GM19395 (cell line): ENCODE data around the gene MAFB.
A peak's percentile ranks its signal among the peaks of the same experiment; 100 is the strongest.
"Not testable (repeated sequence)": the region's sequence is repeated elsewhere in the genome, so short reads cannot be mapped to it uniquely, and the experiment has no call there.

ENCODE experiments used
- ATAC-seq: cut with Tn5 transposase; IDR thresholded peaks from one replicate; pipeline ENCODE4 v1.9.1; 2021; ENCODE audit warnings: mild to moderate bottlenecking, moderate library complexity; ENCODE audit not compliant: unreplicated experiment

MAFB gene

DNA sequence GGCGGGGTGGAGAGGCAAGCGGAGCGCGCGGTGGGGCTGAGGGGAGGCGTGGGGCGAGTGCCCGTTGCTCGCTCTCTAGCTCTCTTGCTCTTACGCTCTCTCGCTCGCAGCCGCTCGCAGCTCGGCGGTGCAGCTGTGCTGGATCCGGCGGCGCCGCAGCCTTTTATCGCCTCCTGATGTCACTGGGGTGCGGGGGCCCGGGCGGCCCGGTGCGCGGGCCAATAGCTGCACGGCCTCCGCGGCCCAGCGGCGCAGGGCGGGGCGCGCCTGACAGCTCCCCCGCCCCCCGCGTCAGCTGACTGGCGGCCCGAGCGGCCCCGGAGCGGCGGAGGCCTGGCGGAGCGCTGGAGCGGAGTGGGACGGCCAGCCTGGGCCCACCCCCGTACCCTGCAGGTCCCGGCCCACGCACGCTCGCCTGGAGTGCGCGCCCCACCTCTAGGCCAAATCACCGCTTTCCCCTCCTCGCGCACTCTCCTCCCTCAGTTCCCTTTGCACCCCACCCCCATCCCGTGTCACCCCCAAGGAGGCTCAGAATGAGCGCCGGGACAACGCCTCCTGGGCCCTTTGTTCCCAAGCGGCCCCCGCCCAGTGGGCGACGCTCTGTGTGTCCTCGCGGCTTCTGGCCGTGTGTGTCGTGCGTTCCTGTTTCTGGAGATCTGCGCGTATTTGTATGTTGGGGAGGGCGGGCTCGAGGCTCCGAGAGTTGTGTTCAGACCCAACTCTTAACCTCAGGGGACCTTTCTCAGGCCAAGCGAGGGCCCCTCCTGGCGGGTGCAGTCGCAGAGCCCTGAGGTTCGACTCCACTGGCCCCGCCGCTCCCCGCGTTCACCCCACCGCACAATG, at the start of gene MAFB:
TSS of gene MAFB (minus strand) at position 137 of the 843 bp plus-strand sequence. CDS start 386 bp downstream, outside the sequence.
- ATAC-seq: peak; percentile 25

DNA sequence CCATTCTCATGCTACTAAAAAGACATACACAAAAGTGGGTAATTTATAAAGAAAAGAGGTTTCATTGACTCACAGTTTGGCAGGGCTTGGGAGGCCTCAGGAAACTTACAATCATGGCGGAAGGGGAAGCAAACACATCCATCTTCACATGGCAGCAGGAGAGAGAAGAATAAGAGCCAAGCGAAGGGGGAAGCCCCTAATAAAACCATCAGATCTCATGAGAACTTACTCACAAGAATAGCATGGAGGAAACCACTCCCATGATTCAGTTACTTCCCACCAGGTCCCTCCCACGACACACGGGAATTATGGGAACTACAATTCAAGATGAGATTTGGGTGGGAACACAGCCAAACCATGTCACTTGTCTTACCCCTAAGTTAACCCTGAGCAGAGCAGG, 47.4 kb upstream of the MAFB start:
- not testable (repeated sequence) for ATAC-seq

DNA sequence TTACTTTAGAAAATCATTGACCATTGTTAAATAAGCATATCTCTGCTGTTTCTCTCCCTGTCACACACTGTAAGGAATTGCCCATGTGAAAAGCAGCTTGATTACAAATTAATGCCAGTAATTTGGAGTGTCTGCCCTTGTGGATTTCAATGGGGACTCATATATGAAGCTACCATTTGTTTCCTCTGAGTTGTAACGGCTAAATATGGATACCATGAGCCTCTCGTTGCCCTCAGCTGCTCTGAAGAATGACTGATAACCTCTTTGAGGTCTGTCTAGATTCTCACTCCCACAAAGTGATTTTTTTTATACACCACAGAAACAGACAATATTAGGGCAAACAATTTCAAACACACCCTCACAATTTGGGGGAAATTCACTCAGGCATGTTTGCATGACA, 40.0 kb upstream of the MAFB start:
- ATAC-seq: no peak

DNA sequence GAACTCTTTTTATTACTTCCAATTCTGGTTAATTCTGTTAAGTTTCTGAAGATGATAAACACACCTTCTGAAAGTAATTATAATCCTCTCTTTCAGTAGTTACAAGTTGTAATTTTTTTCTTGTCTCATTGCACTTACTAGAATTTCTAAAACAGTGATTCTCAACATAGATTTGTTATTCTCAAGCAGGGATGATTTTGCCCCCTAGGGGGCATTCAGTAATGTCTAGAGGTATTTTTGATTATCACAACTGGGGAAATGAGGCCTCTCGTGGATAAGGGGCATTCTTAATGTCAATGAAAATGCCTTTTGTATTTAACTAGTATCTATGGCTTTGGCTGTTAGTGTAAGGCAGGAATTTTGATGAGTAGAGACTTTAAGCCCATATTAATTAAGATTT, 39.4 kb upstream of the MAFB start:
- ATAC-seq: no peak

DNA sequence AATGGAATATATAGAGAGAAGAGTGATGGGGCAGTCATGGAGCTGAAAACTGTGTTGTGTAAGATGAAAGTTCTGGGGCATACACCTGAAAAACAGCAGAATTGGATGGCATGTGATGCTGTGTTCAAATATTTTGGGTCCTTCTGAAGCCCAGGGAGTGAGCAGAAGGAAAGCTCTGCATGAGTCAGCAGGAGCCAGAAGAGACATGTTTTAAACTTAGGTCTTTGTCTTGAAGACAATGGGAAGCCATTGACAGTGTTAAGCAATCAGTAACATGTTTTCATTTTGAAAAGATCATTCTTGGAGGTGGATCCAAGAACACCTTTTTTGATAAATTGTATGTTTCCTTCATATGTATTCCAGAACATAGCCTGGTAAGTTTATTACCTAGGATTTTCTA, 38.9 kb upstream of the MAFB start:
- ATAC-seq: no peak

DNA sequence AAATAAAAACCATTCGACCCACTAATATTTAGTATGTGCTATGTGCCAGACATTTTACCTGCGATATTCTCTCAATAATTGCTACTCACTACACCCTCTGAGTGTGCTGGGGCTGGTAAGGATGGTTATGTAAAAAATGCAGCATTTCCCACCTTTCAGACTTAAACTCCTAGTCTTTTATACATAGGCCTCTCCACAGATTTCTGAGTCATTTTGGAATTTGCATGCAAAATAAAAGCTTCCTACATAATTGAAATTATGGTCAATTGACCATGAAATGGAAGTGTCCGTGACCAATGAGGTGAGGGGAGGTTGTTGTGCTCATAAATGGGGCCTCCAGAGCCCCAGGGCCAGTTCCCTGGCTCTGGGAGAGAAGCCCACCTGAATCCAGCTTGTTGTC, 37.7 kb upstream of the MAFB start:
- ATAC-seq: no peak

DNA sequence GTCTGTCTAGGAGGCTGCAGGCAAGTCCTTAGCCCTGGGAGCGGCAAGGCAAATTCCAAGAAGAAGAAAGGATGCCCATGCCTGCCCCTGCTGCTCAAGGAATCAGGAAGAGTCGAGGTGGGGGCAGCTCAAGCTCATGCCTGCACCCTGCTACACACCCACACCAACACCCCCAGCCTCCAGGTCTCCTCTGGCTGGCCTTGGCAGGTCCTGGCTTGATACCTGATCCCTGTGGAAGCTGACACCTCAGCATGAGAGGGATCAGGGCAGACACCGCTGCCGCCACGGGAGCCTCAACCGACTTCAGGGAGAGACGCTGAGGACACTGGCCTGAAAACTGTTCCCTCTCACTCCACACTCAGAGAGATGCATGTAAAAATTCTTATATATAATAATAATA, 35.5 kb upstream of the MAFB start:
- no peak for ATAC-seq

DNA sequence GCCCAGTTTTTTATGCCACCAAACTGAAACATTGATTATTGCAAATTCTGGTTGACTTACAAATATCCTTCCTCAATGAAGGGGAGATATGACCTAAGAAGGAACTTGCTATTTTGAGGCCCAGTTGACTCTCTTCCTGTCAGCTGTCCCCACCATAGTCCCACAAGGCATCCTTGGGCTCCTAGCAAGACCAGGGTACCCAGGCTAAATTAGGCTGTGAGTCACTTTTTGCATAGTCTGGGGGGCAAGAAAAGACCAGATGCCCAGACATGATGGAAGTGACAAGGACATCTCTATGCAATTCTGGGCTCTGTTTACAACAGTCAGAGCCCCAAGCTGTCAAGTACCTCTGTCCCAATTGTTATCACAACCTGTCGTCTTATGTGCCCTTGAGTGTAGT, 31.8 kb upstream of the MAFB start:
- no peak for ATAC-seq

DNA sequence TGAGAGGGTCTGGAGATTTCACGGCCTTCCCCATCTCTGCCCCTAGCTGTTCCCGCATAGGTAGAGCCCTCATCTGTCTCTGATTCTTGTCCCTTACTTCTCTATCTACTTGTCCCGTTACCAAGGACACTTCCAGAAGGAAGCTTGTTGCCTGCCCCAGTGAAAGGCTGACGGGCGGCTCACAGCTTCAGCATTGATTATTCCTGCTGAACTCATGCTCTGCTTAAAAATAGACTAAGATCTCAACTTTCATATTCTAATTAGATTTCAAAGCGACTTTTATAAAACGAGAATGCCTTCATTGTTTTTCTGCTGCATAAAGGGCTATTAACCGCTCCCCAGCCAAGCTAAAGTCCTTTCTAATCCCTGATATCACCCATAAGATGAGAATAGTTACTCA, 31.1 kb upstream of the MAFB start:
- ATAC-seq: no peak

DNA sequence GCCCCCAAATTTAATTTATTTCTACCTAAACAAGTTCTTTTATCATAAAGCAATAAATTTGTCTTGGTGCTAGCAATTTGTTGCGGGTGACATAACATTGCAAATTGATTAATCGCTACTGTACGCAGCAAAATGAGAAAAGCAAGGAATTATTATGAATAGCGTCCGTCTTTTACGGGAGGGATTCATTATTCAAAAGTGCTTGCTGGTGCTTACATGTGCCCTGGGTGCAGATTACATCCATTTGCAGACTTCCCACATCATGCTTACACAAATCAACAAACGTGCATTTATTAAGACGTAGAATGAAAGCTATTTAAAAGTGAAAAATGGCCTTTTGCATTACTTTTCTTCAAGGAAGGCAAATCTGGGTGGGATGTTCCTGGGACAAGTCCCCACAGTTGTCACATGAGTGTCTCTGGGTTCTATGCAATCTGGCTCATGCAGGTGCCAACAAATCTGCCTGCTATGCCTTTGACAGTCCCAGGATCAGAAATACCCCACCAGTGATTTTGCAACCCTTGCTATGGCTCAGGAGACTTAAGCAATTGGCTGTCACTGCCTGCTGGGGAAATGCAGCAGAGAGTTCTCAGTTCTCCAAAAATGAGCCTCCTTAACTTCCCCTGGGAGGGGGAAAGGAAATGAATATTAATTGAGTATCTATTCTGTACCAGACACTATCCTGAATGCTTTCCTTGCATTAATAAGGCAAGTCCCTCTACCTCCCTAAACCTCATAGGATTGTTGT, 30.1 kb upstream of the MAFB start:
- ATAC-seq: no peak

DNA sequence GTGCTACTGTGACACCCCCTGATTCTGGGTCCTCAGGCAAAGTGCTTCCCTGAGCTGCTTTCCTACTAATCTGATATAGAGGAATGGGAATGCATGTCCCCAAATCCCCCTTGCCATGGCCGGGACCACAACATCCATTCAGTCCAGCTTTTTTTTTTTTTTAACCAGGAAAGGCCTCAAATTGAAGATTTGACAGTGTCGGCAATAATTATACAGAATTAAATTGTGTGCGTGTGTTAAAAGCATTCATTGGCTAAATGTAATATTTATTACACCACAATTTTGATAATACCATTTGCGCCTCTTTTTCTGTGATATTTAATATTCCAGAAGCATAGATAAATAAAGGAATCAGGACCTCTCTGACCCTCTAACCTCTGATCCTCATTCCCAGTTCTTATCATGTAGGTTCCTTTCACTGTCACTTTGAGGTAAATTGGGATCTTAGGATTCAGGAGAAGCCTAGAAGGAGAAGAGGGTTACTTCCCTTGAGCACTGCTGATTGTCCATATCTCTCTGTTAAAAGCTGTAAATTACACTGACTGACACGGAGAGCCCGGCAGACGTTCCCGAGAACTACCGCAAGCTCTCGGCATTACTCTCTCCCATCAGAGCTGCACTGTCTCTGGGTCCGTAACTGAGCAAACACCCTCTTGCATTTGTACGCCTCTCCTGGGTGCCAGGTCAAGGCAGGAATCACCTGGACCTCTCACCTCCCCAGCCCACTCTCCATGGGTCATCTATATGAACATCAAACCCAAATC, 29.4 kb upstream of the MAFB start:
- ATAC-seq: no peak

DNA sequence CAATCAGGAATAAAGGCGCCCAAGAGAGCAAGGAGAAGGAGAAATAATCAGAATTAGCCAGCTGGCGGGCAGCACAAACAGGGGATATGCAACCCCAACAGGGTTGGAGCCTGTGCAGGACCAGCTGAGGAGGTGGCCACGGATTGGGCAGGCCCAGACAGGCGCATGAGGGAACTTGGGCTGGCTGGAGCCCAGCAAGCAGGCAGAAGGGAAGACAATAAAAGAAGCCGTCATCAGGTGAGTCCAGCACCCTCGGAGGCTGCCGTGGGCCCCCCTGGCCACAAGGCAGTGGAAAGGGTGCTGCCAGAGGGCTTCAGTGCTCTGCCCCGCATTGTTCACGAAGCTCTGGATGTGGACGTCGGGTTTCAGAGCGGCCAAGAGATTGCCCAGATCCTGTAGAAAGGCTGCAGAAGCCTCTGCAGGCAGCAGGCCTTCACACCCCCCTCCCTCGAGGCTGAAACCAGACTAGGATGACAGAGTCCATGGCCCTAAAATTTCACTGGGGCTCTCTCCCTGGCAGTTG, 28.4 kb upstream of the MAFB start:
- ATAC-seq: no peak

DNA sequence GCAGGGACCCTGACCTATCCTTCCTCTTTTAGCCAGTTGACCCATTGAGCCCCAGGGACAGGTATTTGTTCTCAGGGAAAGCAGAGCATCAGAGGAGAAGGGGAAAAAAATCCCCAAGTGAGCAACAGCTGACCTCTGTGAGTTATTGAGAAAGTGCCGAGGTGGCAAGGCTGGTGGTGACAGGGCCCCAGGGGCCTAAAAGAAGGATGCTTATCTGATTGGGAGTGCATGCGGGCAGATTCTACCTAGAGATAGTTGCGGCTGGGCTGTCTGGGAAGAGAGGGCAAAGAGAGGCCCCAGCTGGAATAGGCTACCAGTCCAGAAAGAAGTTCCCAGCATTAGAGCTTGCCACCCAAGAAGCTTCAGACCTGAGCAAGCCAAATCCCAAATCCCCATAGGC, 26.5 kb upstream of the MAFB start:
- ATAC-seq: no peak

DNA sequence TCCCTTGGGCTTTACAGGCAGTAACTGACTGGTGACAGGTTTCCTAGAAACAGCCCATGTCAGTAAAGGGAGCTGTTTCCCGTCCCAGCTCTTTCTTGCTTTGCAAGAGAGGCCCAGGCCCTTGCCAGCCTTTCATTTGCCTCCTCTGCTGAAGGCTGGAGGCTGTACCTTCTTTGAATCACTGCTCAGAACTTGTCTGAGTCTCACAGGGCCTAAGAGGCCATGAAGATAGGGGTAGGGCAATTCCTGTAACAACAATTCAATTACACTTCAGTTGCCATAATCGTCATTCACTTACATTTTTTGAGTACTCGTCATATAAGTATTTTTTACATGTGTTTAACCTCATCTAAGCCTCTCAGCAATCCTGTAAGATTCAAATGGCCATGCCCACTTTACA, 25.9 kb upstream of the MAFB start:
- no peak for ATAC-seq

DNA sequence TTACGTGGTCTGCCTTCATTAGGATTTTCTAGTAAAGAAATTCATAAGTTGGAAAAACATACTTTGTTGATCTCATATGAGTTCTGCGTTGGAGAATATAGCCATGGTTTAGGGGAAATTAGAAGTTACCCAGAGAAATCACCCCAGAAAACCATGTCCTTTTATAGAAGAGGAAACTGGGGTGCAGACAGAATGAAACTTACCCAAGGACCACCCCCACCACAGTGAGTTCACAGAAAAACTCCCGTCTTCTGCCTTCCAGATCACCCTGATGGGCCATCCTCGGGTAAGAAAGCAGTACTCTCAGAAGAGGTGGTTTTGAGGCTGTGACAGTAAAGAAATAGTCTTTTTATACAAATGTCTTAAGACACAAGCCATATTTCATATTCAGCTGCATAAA, 25.1 kb upstream of the MAFB start:
- ATAC-seq: no peak

DNA sequence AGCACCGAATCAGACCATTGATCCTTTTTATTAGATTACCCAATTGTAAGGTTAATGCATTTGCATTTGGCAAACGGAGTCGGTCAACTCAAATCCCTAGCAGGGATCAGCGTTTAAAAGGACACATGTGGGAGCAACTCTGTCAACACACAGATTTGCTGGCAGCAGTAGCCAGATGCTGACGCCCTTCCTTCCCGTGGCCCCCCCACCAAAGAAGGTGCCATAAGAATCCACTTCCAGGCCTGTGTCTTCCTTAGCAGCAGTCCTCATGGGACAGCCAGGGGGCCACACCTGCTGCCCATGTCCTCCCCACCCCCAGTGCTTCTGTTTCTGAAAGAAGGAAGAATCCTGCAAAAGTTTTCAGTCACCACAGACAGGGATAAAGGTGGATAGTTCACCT, 24.5 kb upstream of the MAFB start:
- no peak for ATAC-seq

DNA sequence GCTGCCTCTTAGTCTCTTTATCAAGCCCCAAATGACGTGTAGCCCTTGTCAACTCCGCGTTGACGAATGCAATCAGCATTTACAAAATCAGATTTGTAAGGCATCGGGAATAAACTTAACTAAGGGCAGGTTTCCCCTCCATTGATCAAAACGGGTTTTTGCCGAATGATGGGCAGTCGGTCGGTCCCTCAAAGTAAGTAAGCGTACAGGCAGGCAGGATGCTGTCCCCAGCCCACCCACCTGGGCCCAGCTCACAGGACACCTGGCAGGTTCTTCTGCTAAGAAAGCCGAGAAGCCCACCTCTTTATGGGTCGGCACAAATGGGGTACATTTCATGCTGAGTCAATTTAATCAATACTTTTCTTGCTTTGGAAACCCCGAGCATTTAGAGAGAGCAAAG, 22.0 kb upstream of the MAFB start:
- no peak for ATAC-seq

DNA sequence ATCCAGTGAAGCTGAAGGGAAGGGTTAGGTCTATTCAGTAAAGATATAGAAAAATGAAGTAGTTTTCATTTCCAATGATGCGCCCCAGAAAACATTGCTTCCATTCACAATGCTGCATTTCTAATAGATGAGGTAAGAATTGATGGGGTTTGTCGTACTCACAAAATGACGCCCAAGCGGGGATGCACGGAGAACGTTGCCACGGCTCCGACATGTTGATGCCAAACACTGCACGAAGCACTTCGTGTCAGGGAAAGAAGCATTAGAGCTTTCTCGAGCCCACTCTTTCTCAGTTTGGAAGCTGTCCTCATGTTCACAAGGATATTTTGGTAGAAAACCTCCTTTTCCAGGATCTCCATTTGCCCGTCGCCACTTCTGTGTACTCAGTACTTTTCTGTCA, 21.6 kb upstream of the MAFB start:
- ATAC-seq: no peak

DNA sequence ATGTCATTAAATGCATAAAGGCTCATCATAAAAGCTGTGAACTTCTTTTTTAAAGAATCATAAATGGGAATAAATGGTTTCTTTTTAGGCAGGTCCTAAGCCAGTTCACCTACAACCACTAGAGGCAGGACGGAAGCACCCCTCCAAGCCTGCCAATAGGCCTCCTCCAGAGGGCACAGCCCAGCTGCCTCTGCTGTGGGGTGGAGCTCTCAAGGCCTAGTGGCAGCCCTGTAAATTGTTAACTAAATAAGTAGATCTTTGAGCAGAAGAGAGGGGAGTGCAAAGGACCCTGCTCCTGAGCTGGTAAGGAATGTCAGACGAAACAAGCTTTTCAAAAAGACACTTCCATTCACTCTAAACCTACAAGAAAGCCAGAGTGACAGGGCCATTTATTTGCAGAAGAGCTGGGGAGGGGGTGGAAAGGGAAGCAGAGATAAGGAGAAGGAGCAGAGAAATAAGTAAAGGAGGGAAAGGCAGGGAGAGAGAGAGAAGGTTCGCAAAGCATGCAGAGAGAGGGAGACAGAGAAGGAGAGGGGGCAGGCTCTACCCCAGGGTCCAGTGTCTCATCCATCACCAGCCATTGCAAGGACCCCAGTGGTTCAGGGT, 18.0 kb upstream of the MAFB start:
- ATAC-seq: no peak

DNA sequence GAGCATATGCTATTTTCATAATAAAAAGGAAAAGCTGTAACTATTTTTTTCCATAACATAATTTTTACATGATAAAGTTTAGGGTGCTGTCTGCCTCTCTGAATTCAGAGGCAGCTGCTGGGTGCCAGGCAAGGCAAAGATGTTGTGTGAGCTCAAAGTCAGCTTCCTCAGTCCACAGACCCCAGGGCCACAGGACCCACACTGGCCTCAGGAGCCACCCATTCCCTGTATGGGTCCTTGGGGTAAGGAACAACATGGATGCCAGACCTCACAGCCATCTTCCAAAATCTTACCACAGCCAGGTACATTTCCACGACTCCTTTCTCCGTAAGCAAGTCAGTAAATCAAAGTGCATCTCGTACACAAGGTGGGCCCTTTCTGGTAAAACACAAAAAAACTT, 16.4 kb upstream of the MAFB start:
- ATAC-seq: no peak

DNA sequence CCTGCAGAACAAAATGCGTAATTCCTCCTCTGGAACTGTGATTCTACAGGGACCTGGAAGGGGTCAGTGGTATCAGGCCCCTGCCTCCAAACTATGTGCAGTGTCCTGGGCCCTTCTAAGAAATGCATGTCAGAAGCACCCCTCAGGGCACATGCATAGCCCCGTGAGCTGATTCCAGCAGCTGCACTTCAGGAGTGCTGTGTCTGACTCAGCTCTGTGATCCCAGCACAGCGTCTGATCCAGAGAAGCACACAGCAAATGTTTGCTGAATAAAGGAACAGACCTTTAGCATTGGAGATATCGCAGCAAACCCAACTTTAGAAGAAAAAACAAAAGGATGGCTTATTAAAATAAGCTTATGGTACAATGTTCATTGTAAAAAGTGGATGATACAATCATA, 15.8 kb upstream of the MAFB start:
- no peak for ATAC-seq
